A549 (cell line): ENCODE results near the gene FZD7.
A peak's percentile ranks its signal among the peaks of the same experiment; 100 is the strongest.

Experiments used
- BHLHE40 ChIP-seq: IDR thresholded peaks from 2 replicates; pipeline ENCODE4 v1.6.1; 2012; ENCODE audit warnings: low read depth, low read length, inconsistent platforms
- CEBPB ChIP-seq, 2 experiments: fragments of >200 bp in 1 of 2; sonication (Bioruptor Twin) in 1 of 2; formaldehyde crosslinking in 1 of 2; IDR thresholded peaks; 2 replicates each; pipeline ENCODE4 v1.6.1; 2012 to 2016
- CHD2 ChIP-seq: fragments of 150-350 bp; IDR thresholded peaks from 2 replicates; pipeline ENCODE4 v1.6.1; 2014; ENCODE audit warnings: low read length; ENCODE audit not compliant: partially characterized antibody
- JUN ChIP-seq, 2 experiments: fragments of >200 bp; sonication (Bioruptor Twin); formaldehyde crosslinking; IDR thresholded peaks; 2 replicates in 1 of 2; 3 replicates in 1 of 2; pipeline ENCODE4 v1.6.1; 2016 to 2017
- MYC ChIP-seq: IDR thresholded peaks from 2 replicates; pipeline ENCODE4 v1.6.1; 2012; ENCODE audit warnings: mild to moderate bottlenecking, inconsistent platforms, low read length, improper control_type of control experiment, borderline replicate concordance
- POLR2A ChIP-seq: IDR thresholded peaks from 2 replicates; pipeline ENCODE4 v1.6.1; 2012; ENCODE audit warnings: mild to moderate bottlenecking, low read length
- RAD21 ChIP-seq, 2 experiments: fragments of >200 bp in 1 of 2; sonication (Bioruptor Twin) in 1 of 2; formaldehyde crosslinking in 1 of 2; IDR thresholded peaks in 1 of 2; conservative IDR thresholded peaks in 1 of 2; 2 replicates in 1 of 2; 3 replicates in 1 of 2; pipeline ENCODE4 v1.6.1; 2012 to 2018; ENCODE audit warnings: inconsistent platforms in 1 of 2
- RCOR1 ChIP-seq: fragments of 150-350 bp; IDR thresholded peaks from 2 replicates; pipeline ENCODE4 v1.6.1; 2014; ENCODE audit warnings: antibody characterized with exemption, low read length, low read depth
- RFX5 ChIP-seq: fragments of 450-650 bp; IDR thresholded peaks from 2 replicates; pipeline ENCODE4 v1.7.1; 2014; ENCODE audit warnings: antibody characterized with exemption, mild to moderate bottlenecking, moderate library complexity
- ZFP36 ChIP-seq: fragments of 450-650 bp; IDR thresholded peaks from 2 replicates; pipeline ENCODE4 v1.6.1; 2014; ENCODE audit warnings: borderline replicate concordance; ENCODE audit not compliant: partially characterized antibody
- ZNF302 ChIP-seq: fragments of 250-450 bp; sonication (Bioruptor Pico); IDR thresholded peaks from 2 replicates; pipeline ENCODE4 v1.9.0; 2021; ENCODE audit warnings: inconsistent platforms, mild to moderate bottlenecking, moderate library complexity
- TF ChIP-seq, protein P1 (sequence below): fragments of >200 bp; sonication (Bioruptor Twin); formaldehyde crosslinking; IDR thresholded peaks from 3 replicates; pipeline ENCODE4 v1.5.1; 2016

DNA sequence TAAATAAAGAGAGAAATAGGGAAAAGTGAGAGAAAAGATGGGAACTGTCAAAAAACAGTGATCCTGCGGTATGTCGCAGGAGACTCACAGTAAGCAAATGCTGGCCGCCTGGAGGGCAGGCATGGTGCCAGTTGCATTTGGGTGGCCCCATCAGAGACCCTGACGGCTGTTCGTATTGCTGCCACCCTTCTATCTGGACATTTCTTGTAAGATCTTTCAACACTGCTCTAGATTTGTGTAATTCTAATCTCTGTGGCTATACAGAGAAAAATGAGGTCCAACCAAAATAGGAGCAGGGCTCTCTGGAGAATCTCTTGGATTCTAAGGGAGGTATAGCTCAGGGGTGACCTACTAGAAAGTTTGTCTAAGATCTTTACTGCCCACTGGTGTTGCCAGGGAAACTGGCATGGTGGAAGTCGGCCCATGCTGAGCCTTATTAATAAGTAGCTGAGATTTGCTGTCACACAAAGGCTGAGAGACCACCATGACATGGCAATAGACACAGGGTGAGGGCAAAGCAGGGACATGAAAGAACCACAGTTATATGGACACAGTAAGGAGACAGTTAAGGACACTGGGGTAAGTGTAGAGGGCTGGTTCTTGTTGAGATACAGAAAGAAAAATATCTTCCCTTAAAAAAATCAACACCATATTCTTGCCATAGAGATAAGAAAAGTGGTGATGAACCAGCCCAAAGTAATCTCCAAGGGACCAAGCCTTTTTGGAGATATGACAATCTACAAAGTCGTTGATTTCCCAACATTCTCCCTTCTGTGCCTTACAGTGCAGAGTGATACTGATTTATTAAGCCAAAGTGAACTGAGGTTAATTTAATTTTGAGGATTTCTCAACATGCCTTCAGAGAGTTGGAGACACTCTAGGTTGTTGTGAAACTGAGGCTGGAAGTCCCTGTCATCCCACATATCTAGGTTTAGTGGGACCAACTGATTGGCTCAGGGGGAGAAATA, 26.4 kb upstream of the FZD7 start:
- TF ChIP-seq, protein P1, sequence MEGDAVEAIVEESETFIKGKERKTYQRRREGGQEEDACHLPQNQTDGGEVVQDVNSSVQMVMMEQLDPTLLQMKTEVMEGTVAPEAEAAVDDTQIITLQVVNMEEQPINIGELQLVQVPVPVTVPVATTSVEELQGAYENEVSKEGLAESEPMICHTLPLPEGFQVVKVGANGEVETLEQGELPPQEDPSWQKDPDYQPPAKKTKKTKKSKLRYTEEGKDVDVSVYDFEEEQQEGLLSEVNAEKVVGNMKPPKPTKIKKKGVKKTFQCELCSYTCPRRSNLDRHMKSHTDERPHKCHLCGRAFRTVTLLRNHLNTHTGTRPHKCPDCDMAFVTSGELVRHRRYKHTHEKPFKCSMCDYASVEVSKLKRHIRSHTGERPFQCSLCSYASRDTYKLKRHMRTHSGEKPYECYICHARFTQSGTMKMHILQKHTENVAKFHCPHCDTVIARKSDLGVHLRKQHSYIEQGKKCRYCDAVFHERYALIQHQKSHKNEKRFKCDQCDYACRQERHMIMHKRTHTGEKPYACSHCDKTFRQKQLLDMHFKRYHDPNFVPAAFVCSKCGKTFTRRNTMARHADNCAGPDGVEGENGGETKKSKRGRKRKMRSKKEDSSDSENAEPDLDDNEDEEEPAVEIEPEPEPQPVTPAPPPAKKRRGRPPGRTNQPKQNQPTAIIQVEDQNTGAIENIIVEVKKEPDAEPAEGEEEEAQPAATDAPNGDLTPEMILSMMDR: no peak
- no peak for TF ChIP-seq CEBPB (IDR thresholded peaks at IDR 0.05)
- TF ChIP-seq POLR2A: no peak
- no peak for TF ChIP-seq CHD2
- no peak for TF ChIP-seq RFX5
- no peak for TF ChIP-seq ZNF302 (CRISPR knock-in tag)
- no peak for TF ChIP-seq ZFP36
- TF ChIP-seq RCOR1: no peak
- TF ChIP-seq JUN (IDR thresholded peaks at IDR 0.05): no peak
- TF ChIP-seq RAD21 (conservative IDR thresholded peaks at IDR 0.05 in 1 of 2, IDR thresholded peaks at IDR 0.05 in 1 of 2): 0 out of 5 replicates have a peak, but pooled peaks of 1 of the 2 experiments have one; percentile 15
- no peak for TF ChIP-seq BHLHE40
- TF ChIP-seq MYC: no peak
